ENCODE data around the gene TNFRSF25.

TNFRSF25 gene, protein sequence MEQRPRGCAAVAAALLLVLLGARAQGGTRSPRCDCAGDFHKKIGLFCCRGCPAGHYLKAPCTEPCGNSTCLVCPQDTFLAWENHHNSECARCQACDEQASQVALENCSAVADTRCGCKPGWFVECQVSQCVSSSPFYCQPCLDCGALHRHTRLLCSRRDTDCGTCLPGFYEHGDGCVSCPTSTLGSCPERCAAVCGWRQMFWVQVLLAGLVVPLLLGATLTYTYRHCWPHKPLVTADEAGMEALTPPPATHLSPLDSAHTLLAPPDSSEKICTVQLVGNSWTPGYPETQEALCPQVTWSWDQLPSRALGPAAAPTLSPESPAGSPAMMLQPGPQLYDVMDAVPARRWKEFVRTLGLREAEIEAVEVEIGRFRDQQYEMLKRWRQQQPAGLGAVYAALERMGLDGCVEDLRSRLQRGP

DNA sequence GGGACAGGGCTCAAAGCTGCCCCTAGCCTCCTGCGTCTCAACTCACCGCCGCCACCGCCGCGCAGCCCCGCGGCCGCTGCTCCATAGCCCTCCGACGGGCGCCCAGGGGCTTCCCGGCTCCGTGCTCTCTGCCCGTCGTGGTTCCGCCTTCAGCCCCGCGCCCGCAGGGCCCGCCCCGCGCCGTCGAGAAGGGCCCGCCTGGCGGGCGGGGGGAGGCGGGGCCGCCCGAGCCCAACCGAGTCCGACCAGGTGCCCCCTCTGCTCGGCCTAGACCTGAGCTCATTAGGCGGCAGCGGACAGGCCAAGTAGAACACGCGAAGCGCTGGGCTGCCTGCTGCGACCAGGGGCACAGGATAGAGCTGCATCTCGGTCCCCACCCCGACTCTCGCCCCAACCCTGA is at the start of gene TNFRSF25:
TSS of gene TNFRSF25 (minus strand) at position 151 of the 400 bp plus-strand sequence. CDS start at position 85, 66 bp downstream.
- DNase-seq: no peak

DNA sequence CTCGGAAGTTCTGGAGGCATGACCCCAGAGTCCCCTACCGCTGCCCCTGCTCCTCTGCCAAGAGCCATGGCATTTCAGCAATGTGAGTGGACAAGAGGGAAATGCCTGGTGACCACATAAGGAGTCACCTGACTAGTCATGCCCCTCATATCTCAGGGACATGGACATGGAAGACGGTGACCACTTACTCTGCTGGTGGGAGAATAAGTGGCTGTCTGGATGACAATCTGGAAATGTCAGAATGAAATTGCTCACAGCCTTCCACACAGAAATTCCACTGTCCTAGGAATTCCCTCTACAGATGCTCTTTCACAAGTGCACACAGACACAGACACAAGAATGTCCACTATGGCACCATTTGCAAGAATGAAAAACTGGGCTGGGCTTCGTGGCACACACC is 49.8 kb upstream of the TNFRSF25 start:
- no peak for DNase-seq

DNA sequence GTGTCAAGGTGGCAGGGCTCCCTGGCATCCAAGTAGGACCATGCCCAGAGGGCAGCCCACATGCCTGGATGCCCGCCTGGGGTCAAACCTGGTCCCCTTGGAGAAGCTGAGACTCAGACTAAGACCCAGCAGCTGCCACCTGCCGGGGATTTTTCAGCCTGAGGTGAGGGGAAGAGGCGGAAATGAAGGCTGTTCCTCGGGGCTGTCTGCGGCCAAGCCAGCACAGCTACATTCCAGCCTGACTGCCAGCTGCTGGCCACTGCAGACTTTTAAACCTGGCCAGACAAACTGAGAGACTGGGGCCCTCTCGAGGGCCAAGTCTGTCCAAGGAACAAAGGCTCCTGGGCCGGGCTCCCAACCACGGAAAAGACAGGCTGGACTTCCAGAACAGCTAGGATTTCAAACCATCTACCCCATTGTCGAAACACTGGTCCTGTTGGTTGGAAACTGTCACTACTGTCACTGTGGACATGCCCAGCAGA is 47.4 kb upstream of the TNFRSF25 start:
- DNase-seq: no peak

DNA sequence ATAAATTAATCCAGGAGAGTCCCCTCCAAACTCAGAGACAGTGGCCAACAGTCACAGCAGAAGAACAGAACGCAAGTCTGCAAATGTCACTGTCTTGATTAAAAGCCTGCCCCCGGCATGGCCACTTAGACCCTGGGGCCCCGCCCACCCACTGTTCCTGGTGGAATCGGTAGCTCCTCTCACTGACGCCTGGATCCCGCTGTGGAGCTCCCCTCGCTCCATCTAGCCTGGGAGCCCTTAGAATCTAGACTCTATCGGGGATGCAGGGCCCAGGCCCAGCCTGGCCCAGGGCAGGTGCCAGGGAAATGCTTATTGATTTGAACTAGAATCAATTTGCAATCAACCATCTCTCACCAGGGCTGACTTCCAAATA is 46.9 kb upstream of the TNFRSF25 start:
- DNase-seq: no peak

DNA sequence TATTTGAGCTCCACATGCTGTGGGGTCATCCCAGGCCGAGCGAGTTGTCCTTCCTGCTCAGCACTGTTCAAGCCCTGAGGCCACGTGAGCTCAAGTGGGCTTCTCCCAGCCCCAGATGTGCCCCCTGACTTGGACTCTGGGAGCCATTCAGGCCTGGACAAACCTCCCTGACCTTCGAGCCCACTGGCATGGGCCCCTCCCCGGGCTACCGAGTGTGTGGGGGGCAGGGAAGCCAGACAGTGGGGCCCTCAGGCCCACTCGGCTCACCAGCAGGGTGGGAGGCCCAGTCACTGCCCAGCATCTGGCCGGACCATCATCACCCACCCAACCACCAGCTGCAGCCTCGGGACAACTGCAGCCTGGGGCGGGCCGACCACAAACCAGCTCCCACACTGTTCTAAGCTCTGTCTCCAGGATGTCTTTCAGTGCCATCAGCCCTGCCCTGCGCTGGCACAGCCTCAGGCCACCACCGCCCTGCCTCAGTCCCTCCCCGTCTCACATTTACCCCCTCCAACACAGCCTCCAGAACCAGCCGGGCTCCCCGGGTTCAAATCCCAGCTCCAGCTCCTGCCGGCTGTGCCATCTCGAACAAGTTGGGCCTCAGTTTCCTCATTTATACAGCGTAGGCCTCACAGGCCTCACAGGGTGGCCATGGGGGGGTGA is 46.4 kb upstream of the TNFRSF25 start:
- no peak for DNase-seq

DNA sequence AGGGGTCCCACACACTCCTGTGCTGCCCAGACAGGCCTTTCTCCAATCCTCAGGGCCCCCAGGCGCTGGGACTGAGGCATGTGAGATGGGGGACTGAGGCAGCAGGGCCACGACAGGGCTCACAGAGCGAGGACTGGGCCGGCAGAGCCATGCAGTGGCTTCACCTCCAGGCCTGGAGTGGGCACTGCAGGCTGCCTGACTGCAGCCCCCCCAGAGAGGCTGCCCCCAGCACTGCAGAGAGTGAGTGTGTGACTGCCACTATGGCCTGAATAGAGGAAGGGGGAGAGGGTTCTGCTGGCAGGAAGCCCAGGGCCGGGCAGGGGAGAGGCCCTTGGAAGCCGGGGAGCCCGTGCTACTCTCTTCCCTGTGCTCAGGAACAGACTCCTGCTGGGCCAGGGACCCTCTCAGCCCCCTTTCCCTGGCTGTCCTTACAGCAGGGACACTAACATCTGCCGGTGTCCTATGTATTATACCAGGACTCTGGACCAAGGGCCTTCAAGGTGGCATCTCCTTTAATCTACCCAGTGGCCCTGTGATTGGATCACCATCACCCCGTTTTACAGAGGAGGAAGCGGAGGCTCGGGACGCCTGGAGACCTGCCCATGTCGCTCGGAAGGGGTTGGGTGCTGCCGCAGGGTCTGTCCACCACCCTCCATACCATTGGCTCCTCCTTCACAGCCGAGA is 45.7 kb upstream of the TNFRSF25 start:
- DNase-seq: no peak

DNA sequence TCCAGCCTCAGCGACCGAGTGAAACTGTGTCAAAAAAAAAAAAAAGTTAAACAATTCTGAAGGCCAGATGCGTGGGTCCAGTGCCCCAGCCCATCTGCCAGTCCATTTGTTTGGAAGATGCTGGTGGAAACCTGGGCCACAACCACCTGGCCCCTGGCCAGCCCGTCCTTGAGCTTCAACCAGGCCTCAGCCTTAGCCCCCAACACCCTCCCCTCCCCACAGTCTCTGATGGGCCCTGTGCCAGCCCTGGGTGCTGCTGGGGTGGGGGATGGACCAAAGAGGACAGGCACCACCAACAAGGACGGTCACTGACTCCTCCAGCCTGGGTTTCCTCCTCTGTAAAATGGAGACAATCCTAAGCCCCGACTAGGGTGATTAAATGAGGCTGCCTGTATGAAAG is 45.1 kb upstream of the TNFRSF25 start:
- no peak for DNase-seq

DNA sequence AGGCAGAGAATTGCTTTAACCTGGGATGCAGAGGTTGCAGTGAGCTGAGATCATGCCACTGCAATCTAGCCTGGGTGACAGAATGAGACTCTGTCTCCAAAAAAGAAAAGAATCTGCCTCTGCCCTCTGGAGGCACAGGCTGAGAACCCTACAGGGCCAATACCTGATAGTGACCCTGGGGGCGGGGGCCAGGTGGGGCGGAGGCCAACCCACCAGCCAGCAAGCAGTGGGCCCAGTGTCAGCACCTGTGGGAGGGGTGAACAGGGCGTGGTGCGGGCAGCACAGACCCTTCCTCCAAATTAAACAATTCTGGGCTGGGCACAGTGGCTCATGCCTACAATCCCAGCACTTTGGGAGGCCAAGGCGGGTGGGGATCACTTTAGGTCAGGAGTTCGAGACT is 44.5 kb upstream of the TNFRSF25 start:
- no peak for DNase-seq

DNA sequence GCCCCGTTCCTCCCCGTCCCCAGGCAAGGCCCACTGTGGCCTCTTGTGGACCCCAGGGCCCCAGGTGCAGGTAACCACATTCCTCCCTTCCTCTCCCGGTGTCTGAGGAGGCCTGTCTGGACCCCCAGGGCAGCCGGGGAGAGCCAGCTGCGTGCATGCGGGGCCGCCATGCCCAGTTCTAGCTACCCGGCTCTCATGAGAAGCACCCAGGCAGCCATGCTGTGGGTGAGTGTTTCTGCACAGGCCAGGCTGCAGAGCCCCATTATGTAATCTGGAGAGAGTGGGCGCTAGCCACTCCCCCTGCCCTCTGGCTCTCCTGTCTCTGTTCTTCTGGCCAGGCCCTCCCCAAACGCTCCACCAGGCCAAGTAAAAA is 43.9 kb upstream of the TNFRSF25 start:
- no peak for DNase-seq

DNA sequence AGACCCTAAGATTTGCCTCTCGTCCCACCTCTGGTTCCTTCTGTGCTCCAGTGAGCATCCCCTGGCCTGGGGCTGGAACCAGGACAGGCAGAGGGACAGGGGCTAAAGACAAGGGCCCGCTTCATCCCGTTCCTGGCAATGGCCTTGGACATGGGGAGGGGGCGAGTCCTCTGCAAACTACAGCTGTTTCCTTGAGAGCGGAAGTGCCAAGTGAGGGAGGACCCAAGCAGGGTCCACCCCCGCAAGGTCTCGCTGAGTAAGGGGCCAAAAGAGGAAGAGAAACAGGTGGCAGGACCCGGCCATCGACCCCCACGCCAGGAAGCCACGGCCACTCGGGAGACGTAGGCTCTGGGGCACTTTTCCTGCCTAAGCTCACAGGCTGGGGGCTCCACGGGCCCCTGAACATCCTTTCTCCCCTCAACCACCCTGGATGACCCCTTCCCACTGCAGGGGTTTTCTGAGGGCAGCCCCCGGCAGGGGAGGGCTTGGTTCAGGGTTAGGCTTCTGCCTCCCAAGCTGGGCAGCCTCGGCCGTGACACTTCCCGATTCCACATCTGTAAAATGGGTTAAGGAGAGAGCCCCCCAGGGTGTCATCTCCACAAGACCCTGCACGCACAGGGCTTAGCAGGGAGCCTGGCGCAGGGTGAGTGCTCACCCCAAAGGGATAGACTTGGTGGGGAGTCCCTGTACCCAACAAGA is 43.4 kb upstream of the TNFRSF25 start:
- no peak for DNase-seq

DNA sequence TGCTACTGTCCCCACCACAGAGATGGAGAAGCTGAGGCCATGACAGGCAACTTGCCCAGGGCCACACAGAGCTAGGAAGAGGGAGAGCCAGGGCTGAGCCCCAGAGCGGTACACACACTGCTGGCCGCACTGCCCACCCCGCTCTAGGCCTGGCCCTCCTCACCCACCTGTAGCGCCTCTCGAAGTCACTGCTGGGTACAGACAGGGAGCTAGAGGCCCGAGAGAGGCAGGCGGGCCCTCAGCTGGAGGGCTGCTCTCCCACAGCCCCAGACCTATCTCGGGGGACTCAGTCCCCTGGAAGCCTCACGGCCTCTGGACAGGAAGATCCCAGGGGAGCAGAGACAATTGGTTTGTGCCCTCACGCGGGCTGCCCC is 42.8 kb upstream of the TNFRSF25 start:
- DNase-seq: no peak

DNA sequence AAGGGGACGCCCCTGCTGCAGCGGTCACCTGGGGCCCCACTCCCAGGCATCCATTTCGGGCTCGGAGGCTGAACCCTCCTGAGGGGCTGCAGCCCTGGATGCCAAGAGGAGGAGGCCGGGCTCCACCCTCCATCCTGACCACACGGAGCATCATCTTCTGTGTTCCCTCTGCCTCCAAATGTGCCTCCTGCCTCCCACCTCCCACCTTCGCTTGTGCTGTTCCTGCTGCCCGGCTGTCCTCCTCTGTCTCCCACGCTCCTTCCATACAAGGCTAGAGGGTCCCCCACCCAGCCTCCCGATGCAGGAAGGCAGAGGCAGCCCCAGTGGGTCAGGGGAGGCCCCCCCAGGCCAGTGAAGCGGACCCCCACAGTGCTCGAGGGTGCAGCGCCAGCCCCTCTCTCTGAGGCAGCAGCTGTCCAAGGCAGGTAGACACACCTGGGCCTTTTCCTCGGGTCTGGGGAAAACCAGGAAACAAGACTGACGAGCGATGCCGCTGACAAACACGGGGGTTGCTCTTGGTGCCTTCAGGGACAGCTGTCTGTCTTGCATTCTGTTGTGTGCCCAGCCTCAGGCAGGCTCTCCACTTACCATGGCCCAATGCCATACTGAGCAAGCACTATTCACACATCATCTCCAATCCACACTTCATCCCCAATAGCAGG is 42.3 kb upstream of the TNFRSF25 start:
- DNase-seq: no peak

DNA sequence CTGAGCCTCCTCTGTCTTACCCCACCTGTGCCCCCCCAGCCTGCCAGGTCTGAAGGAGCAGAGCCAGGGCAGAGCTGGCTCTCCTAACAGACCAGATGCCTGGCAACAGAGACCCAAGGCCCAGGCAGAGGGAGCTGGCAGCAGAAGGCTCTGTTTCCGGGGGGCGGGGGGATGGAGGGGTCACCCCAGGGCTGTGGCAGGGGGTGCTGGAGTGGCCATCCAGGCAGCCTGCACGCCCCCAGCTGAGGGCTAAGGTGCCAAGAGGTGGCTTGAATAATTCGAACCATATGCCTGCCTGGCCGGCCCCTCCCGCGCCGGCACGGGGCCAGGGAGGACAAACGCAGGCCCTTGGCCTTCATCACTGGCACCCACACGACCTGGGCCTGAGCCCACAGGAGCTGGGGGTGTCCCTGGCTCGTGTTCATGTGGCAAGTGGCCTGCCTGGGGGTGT is 41.5 kb upstream of the TNFRSF25 start:
- no peak for DNase-seq

DNA sequence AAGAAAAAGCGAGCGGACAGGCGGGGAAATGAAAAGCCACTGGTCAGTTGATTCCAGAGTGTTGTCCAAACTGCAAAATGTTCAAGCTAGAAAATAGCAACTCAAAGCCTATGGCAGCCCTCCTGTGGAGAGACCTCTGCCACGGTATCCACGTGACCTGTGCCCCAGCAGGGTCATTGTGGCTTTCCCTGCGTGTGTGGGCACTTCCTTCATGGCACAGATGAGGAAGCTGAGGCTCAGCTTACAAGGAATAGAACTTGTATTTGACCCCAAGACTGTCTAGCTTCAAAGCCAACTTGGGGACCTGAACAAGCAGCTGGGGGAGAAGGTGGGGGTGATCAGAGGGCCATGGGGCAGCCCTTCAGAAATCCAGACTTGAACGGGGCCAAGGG is 41.1 kb upstream of the TNFRSF25 start:
- no peak for DNase-seq

DNA sequence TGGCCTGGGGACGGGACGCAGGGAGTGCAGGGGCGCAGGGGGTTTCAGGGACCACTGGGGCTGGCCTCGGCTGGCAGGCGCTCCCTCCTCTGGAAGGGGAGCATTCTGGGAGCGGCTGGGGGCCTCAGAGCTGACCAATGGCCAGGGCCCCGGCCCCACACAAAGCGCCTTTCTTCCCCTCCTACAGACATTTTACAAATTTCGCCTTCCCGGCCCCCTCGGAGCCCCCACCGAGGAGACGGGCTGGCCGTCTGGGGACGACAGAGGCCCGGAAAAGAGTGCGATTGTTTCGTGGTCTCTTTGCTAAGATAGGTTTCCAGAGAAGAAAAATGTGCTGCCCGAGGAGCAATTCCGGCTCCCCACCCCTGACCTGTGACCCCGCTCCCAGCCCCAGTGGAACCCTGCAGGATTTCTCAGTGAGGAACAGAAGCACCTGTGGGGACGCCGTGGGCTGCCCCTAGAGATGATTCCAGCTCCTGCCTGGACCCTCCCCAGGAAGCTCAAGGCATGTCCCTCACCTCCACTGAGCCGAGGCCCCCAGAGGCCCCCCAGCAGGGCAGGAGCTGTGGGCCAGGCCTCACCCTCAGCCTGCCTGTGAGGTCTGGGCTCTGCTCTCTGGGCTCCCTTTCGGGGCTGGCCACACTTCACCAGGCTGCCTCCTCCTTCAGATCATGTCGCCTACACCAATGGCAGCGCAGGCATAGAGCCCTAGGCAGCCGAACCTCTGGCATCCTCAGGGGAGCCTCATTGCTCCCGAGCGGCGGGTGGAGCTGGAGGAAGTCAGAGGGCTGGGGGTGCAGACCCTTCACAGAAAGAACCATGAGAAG is 40.5 kb upstream of the TNFRSF25 start:
- DNase-seq: no peak

DNA sequence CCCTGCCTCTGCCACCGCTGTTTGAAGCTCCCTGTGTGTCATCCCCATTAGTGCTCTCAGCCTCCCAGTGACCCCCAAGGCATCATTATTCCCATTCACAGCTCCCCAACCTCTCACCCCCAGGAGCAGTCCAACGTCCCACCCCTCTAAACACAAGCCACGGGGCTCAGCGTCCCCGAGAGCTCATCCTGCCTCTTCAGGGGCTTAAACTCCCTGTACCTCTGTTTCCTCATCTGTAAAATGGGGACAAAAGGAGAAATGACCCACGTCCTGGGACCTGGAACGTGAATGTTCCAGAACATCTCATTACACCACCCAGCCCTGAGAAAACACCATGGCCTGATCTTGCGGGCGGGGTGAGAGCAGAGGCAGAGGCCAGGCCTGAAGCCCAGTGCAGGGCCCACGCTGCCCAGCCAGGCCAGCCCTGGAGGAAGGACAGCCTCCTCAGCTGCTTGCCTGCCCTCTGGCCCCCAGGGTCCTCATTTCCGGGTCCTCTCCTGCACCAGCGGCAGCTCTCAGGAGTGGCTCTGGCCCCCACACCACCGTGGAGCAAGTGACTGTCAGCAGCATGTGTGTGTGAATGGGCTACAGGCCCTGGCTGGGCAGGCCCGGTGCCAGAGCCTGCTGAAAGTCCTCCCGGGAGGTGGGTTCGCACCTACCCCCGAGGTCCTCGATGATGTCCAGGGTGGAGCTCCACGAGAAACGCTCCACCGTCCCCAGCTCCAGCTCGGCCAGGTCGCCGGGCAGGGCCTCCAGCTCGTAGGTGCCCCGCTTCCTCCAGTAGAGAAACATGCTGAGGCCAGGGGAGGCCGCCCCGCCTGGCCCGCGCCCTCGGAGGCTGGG is 39.6 kb upstream of the TNFRSF25 start:
- no peak for DNase-seq

DNA sequence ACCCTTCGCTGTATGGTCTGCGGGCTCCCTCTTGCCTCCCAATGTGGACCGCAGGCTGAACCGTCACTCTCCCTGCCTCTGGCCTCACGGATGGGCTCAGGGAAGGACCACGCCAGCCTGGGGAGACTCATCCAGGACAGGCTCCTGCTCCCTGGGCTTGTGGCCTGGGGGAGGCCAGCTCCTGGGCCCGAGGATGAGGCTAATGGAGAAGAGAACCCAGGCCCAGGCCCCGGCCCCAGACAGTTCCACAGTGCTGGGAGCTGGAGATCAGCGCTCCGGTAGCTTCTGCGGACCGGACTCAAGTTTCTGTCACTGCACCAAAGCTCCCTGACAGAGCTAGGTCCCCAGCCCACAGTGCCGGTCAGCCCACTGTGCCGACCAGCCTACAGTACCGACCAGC is 38.9 kb upstream of the TNFRSF25 start:
- no peak for DNase-seq

DNA sequence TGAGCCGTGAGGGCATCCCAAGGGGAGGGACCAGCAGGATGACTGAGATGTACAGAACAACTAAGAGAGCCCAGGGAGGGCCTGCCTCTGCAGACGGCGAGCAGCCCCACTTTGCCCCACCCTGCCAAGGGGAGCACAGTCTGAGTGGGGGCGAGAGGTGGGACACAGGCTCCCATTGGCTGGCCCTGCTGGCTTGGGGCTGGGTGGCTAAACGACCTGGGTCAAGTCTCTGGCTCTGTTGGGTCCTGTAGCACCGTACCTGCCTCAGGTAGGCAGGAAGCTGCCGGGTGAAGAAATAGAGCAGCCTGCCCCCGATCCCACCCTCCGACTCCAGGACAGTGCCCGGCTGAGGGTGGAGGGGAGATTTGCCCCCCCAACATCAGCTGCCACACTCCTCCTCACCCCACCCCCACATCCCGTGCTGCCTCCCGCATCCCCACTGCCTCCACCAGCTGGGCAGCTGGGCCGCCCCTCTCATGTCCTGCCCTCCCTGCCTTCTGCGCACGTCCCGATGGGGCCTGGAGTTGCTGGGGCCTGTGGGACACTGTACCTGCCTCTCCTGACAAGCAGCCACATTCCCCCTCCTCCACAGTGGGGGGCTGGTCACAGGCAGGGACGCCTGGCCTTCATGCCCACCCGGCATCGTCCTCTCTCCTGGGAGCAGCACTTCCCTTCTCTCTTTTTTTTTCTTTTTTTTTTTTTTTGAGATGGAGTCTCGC is 38.1 kb upstream of the TNFRSF25 start:
- DNase-seq: no peak

DNA sequence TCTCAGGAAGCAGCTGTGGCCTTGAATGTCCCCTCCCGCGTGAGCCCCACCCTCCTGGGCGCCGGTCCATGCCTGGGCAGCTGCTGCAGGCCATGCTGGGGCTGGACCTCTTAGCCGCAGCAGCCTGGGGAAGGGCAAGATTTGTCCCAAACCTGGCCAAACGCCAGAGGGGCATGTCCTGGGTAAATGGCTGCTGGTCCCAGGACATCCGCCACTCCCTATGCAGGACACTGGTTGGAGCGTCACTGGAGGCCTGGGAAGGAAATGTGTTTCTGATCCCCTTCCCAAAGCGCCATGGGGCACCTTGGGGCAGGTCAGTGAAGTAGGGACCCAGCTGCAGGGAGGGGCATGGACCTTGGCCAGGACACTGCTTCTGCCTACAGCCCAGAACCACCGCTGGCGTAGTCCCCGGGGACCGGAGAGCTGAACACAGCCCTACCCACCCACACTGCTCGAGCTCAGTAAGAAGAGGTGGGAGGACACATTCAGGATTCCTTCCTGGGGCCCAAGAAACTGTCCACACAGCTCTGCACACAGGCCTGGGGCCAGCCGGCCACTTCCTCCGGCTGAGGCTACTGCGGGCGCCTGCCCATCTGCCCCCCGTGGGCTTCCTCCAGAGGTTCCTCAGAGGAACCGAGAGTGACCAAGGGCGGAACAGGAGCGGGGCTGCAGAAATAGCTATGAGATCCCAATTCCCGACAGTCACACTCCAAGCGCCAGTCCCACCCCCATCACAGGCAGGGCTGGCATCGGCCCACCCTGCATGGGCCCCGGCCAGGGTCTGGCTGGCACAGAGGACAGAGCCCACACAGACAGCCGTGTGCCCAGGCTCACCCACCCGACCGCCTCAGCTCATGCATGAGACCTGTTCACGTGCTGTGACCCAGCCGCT is 36.3 kb upstream of the TNFRSF25 start:
- no peak for DNase-seq

All from fibroblast of skin of right quadriceps (primary cell).